ENCODE data around the gene SLC9A5.

DNA sequence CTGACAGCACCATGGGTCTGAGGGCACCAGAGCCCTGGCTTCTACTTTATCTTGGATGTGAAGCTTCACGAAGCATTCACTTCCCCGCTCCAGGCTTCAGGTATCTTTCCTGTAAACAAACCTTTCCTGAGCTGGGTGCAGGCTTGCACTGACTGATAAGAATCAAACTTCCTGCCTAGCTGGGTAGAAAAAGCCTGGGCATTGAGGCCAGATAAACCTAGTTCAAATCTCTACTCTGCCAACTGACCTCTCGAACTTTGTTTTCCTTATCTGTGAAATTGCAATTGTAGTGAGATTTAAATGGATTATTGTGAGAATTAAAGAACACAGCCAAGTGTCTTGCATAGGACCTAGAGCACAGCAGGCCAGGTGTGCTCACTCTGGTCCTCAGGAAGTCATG lies 24.8 kb upstream of the SLC9A5 start:
- TF ChIP-seq FOXA1 (IDR thresholded peaks at IDR 0.05) (no peak), ELF4 (IDR thresholded peaks at IDR 0.05) (no peak), BHLHE40 (IDR thresholded peaks at IDR 0.05; ENCODE audit: borderline replicate concordance) (no peak), SUZ12 (IDR thresholded peaks at IDR 0.05) (no peak), SP1 (IDR thresholded peaks at IDR 0.05) (no peak), ZNF384 (IDR thresholded peaks at IDR 0.05) (no peak), FOXK2 (IDR thresholded peaks at IDR 0.05) (no peak), TARDBP (IDR thresholded peaks at IDR 0.05) (no peak), L3MBTL2 (conservative IDR thresholded peaks at IDR 0.05) (no peak)
- TF ChIP-seq, protein P1, sequence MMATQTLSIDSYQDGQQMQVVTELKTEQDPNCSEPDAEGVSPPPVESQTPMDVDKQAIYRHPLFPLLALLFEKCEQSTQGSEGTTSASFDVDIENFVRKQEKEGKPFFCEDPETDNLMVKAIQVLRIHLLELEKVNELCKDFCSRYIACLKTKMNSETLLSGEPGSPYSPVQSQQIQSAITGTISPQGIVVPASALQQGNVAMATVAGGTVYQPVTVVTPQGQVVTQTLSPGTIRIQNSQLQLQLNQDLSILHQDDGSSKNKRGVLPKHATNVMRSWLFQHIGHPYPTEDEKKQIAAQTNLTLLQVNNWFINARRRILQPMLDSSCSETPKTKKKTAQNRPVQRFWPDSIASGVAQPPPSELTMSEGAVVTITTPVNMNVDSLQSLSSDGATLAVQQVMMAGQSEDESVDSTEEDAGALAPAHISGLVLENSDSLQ (IDR thresholded peaks at IDR 0.05): no peak

All from HEK293T (cell line).